ENCODE measurements around the gene THAP7. TPM values are rescaled to one million over a fixed set of nuclear protein-coding genes. Genes with fewer than 3 reads are reported as not detected.

The THAP7 gene
- total and polyA plus RNA-seq, 2 of the 13 experiments (the other 11 are each of a cell fraction or from before 2014, with no cell fraction given), result 13.0 to 25.5 TPM

DNA sequence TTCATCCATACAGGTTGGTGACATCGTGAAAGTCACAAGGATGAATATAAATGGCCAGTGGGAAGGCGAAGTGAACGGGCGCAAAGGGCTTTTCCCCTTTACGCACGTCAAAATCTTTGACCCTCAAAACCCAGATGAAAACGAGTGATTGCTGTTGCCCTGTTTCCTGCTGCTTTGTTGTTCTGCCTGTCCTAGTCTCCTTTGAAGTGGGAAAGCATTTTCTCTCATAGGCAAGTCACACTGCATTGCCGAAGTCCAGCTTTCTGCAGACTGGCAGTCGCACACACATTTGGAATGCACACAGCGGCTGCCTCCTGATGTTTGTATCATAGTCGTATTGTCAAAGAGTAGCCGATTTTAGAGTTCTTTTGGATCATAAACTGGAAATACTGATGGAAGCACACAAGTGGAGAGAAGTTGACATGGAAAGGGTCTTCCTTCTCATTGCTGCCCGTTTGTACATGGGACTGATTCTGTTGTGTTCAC, 52.2 kb downstream of the THAP7 start (continued):
- TF ChIP-seq, protein P1, sequence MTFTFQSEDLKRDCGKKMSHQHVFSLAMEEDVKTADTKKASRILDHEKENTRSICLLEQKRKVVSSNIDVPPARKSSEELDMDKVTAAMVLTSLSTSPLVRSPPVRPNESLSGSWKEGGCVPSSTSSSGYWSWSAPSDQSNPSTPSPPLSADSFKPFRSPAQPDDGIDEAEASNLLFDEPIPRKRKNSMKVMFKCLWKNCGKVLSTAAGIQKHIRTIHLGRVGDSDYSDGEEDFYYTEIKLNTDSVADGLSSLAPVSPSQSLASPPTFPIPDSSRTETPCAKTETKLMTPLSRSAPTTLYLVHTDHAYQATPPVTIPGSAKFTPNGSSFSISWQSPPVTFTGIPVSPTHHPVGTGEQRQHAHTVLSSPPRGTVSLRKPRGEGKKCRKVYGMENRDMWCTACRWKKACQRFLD (CRISPR knock-in tag; IDR thresholded peaks at IDR 0.05; ENCODE audit: borderline replicate concordance), result no peak
- TF ChIP-seq ZNF556 (CRISPR knock-in tag; IDR thresholded peaks at IDR 0.05; ENCODE audit: borderline replicate concordance) (0 out of 2 replicates have a peak, but pooled peaks have one; percentile 21), ZIK1 (CRISPR knock-in tag; IDR thresholded peaks at IDR 0.05; ENCODE audit: borderline replicate concordance, low read depth) (no peak), FOXA1 (IDR thresholded peaks at IDR 0.05) (no peak), FOXA1 (CRISPR knock-in tag; IDR thresholded peaks at IDR 0.05) (no peak), PTBP1 (IDR thresholded peaks at IDR 0.05; ENCODE audit: low read depth, low read length, poor library complexity, severe bottlenecking) (no peak), NFIC (IDR thresholded peaks at IDR 0.05; ENCODE audit: low read length) (no peak), ZNF781 (CRISPR knock-in tag; IDR thresholded peaks at IDR 0.05; ENCODE audit: borderline replicate concordance, not compliant biosample characterization) (no peak), REXO4 (CRISPR knock-in tag; IDR thresholded peaks at IDR 0.05; ENCODE audit: borderline replicate concordance) (no peak), ELF4 (CRISPR knock-in tag; IDR thresholded peaks at IDR 0.05; ENCODE audit: borderline replicate concordance) (no peak), MAFK (conservative IDR thresholded peaks at IDR 0.05 in 1 of 2, IDR thresholded peaks at IDR 0.05 in 1 of 2; ENCODE audit: low read length in 2 of 2) (0 out of 4 replicates have a peak, but pooled peaks of 1 of the 2 experiments have one; percentile 0), ZFP36 (IDR thresholded peaks at IDR 0.05; ENCODE audit: borderline replicate concordance, low read depth, low read length, partially characterized antibody) (no peak), POLR2G (IDR thresholded peaks at IDR 0.05; ENCODE audit: low read depth, low read length) (0 out of 2 replicates have a peak, but pooled peaks have one; percentile 36), FOXC1 (CRISPR knock-in tag; IDR thresholded peaks at IDR 0.05; ENCODE audit: borderline replicate concordance) (no peak), ATF7 (IDR thresholded peaks at IDR 0.05) (no peak), ATF7 (CRISPR knock-in tag; IDR thresholded peaks at IDR 0.05) (no peak), SATB2 (CRISPR knock-in tag; IDR thresholded peaks at IDR 0.05) (no peak), ZNF678 (CRISPR knock-in tag; IDR thresholded peaks at IDR 0.05) (no peak)
- TF ChIP-seq, protein P2, sequence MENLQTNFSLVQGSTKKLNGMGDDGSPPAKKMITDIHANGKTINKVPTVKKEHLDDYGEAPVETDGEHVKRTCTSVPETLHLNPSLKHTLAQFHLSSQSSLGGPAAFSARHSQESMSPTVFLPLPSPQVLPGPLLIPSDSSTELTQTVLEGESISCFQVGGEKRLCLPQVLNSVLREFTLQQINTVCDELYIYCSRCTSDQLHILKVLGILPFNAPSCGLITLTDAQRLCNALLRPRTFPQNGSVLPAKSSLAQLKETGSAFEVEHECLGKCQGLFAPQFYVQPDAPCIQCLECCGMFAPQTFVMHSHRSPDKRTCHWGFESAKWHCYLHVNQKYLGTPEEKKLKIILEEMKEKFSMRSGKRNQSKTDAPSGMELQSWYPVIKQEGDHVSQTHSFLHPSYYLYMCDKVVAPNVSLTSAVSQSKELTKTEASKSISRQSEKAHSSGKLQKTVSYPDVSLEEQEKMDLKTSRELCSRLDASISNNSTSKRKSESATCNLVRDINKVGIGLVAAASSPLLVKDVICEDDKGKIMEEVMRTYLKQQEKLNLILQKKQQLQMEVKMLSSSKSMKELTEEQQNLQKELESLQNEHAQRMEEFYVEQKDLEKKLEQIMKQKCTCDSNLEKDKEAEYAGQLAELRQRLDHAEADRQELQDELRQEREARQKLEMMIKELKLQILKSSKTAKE (CRISPR knock-in tag; IDR thresholded peaks at IDR 0.05; ENCODE audit: borderline replicate concordance), result peak; percentile 43; the same call in 1 of the 2 replicates
- TF ChIP-seq, protein P3, sequence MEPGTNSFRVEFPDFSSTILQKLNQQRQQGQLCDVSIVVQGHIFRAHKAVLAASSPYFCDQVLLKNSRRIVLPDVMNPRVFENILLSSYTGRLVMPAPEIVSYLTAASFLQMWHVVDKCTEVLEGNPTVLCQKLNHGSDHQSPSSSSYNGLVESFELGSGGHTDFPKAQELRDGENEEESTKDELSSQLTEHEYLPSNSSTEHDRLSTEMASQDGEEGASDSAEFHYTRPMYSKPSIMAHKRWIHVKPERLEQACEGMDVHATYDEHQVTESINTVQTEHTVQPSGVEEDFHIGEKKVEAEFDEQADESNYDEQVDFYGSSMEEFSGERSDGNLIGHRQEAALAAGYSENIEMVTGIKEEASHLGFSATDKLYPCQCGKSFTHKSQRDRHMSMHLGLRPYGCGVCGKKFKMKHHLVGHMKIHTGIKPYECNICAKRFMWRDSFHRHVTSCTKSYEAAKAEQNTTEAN (CRISPR knock-in tag; conservative IDR thresholded peaks at IDR 0.05), result no peak; the same call in 1 of the 2 replicates
- TF ChIP-seq, protein P4, sequence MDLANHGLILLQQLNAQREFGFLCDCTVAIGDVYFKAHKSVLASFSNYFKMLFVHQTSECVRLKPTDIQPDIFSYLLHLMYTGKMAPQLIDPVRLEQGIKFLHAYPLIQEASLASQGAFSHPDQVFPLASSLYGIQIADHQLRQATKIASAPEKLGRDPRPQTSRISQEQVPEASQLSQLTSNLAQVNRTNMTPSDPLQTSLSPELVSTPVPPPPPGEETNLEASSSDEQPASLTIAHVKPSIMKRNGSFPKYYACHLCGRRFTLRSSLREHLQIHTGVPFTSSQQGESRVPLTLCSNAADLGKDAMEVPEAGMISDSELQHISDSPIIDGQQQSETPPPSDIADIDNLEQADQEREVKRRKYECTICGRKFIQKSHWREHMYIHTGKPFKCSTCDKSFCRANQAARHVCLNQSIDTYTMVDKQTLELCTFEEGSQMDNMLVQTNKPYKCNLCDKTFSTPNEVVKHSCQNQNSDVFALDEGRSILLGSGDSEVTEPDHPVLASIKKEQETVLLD (CRISPR knock-in tag; IDR thresholded peaks at IDR 0.05; ENCODE audit: low read depth), result no peak
- TF ChIP-seq, protein P5, sequence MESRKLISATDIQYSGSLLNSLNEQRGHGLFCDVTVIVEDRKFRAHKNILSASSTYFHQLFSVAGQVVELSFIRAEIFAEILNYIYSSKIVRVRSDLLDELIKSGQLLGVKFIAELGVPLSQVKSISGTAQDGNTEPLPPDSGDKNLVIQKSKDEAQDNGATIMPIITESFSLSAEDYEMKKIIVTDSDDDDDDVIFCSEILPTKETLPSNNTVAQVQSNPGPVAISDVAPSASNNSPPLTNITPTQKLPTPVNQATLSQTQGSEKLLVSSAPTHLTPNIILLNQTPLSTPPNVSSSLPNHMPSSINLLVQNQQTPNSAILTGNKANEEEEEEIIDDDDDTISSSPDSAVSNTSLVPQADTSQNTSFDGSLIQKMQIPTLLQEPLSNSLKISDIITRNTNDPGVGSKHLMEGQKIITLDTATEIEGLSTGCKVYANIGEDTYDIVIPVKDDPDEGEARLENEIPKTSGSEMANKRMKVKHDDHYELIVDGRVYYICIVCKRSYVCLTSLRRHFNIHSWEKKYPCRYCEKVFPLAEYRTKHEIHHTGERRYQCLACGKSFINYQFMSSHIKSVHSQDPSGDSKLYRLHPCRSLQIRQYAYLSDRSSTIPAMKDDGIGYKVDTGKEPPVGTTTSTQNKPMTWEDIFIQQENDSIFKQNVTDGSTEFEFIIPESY (CRISPR knock-in tag; IDR thresholded peaks at IDR 0.05), result no peak
